Neural cell (in vitro differentiated cells): ENCODE data around the gene SLC8A1. TPM values are rescaled to one million over a fixed set of nuclear protein-coding genes. Genes with fewer than 3 reads are reported as not detected.

Source experiments
- H2AFZ ChIP-seq: fragments of 200-600, 300-800 bp; sonication (generic), shearing (Covaris generic); 2 replicates; pipeline ENCODE4 v1.6.0; 2014; ENCODE audit warnings: low read depth, mild to moderate bottlenecking, antibody characterized with exemption, low read length, moderate library complexity
- H3F3A ChIP-seq: fragments of 200-600 bp; shearing (Covaris generic); 2 replicates; pipeline ENCODE4 v1.6.1; 2016; ENCODE audit warnings: mild to moderate bottlenecking, moderate library complexity, mixed read lengths, antibody characterized with exemption, low read length; ENCODE audit not compliant: insufficient read depth, poor library complexity, severe bottlenecking
- H3K27ac ChIP-seq: fragments of 200-600, 300-800 bp; sonication (generic), shearing (Covaris generic); 2 replicates; pipeline ENCODE4 v1.5.1; 2014; ENCODE audit warnings: mild to moderate bottlenecking, low read length, moderate library complexity
- H3K27me3 ChIP-seq: fragments of 300-800, 200-600 bp; sonication (generic), shearing (Covaris generic); 2 replicates; pipeline ENCODE4 v1.6.0; 2014; ENCODE audit warnings: mild to moderate bottlenecking, low read depth, low read length, moderate library complexity; ENCODE audit not compliant: insufficient read depth
- H3K36me3 ChIP-seq: fragments of 300-800, 200-600 bp; sonication (generic), shearing (Covaris generic); 2 replicates; pipeline ENCODE4 v1.5.1; 2014; ENCODE audit warnings: mild to moderate bottlenecking, antibody characterized with exemption, low read length, moderate library complexity; ENCODE audit not compliant: insufficient read depth
- H3K4me2 ChIP-seq: fragments of 300-800, 200-600 bp; sonication (generic), shearing (Covaris generic); 2 replicates; pipeline ENCODE4 v1.6.0; 2014; ENCODE audit warnings: mild to moderate bottlenecking, low read length
- H3K4me3 ChIP-seq: fragments of 300-800, 200-600 bp; sonication (generic), shearing (Covaris generic); 2 replicates; pipeline ENCODE4 v1.5.1; 2014; ENCODE audit warnings: mild to moderate bottlenecking, low read length, moderate library complexity
- H3K79me2 ChIP-seq: fragments of 200-600 bp; shearing (Covaris generic); replicated peaks from 2 replicates; pipeline ENCODE4 v1.6.0; 2014; ENCODE audit warnings: mild to moderate bottlenecking, low read length, moderate library complexity; ENCODE audit not compliant: insufficient read depth
- H3K9ac ChIP-seq: fragments of 300-800, 200-600 bp; sonication (generic), shearing (Covaris generic); 2 replicates; pipeline ENCODE4 v1.6.1; 2016; ENCODE audit warnings: mild to moderate bottlenecking, low read length, mixed read lengths
- H3K9me2 ChIP-seq: fragments of 200-600 bp; shearing (Covaris generic); 2 replicates; pipeline ENCODE4 v1.6.1; 2016; ENCODE audit warnings: mild to moderate bottlenecking, low read length, mixed read lengths; ENCODE audit not compliant: insufficient read depth
- H3K9me3 ChIP-seq: fragments of 200-600, 300-800 bp; sonication (generic), shearing (Covaris generic); 2 replicates; pipeline ENCODE4 v1.6.1; 2016; ENCODE audit warnings: mild to moderate bottlenecking, mixed run types, low read length, moderate library complexity, mixed read lengths
- H4K20me1 ChIP-seq: fragments of 200-600 bp; shearing (Covaris generic); 2 replicates; pipeline ENCODE4 v1.6.1; 2016; ENCODE audit warnings: mild to moderate bottlenecking, mixed run types; ENCODE audit not compliant: insufficient read depth
- EP300 ChIP-seq: fragments of 450-650 bp; conservative IDR thresholded peaks from 2 replicates; pipeline ENCODE4 v1.6.1; 2014; ENCODE audit warnings: antibody characterized with exemption, mild to moderate bottlenecking, moderate library complexity; ENCODE audit not compliant: poor library complexity, severe bottlenecking
- EZH2 ChIP-seq: fragments of 200-600, 300-800 bp; shearing (Covaris generic), sonication (generic); IDR thresholded peaks from 2 replicates; pipeline ENCODE4 v1.6.1; 2014; ENCODE audit warnings: antibody characterized with exemption, low read length, borderline replicate concordance, mild to moderate bottlenecking; ENCODE audit not compliant: insufficient read depth, poor library complexity, severe bottlenecking
- MXI1 ChIP-seq: fragments of 450-650 bp; conservative IDR thresholded peaks from 2 replicates; pipeline ENCODE4 v1.6.1; 2014; ENCODE audit warnings: antibody characterized with exemption, mild to moderate bottlenecking; ENCODE audit not compliant: poor library complexity, severe bottlenecking
- POLR2AphosphoS5 ChIP-seq: IDR thresholded peaks from 2 replicates; pipeline ENCODE4 v1.6.1; 2012
- RAD21 ChIP-seq: fragments of 450-650 bp; conservative IDR thresholded peaks from 2 replicates; pipeline ENCODE4 v1.6.1; 2014; ENCODE audit warnings: antibody characterized with exemption, mild to moderate bottlenecking, moderate library complexity
- SMC3 ChIP-seq: fragments of 450-650 bp; conservative IDR thresholded peaks from 2 replicates; pipeline ENCODE4 v1.6.1; 2014; ENCODE audit warnings: antibody characterized with exemption, mild to moderate bottlenecking, moderate library complexity; ENCODE audit not compliant: poor library complexity
- TAF1 ChIP-seq: IDR thresholded peaks from 2 replicates; pipeline ENCODE4 v1.6.1; 2012; ENCODE audit warnings: low read depth
- polyA plus RNA-seq: library from polyadenylated mRNA; depleted of rRNA; stranded (reverse); fragments of >200 nt; gene quantifications from 2 replicates; pipeline ENCODE4 v1.2.3, GENCODE V29; 2014
- TF ChIP-seq, protein P1 (sequence below): fragments of 450-650 bp; IDR thresholded peaks from 2 replicates; pipeline ENCODE4 v1.5.1; 2014; ENCODE audit warnings: antibody characterized with exemption, mild to moderate bottlenecking, moderate library complexity; ENCODE audit not compliant: poor library complexity, severe bottlenecking
- TF ChIP-seq, protein P2 (sequence below): IDR thresholded peaks from 2 replicates; pipeline ENCODE4 v1.6.1; 2012; ENCODE audit warnings: borderline replicate concordance

SLC8A1 gene
- polyA plus RNA-seq, 1 donor from 2014 or later: 18.7 TPM

- Histone ChIP-seq H3K9me3 (no peaks in the 10 kb centered on the region), H3K4me3 (no peak overlapping the region), H3K27me3 (no peaks in the 10 kb centered on the region), H3K27ac (no peak overlapping the region), H4K20me1 (no peaks in the 10 kb centered on the region), H3F3A (no peaks in the 10 kb centered on the region), H2AFZ (no peak overlapping the region), H3K9ac (no peak overlapping the region), H3K4me2 (no peak overlapping the region), H3K36me3 (no peaks in the 10 kb centered on the region), H3K9me2 (no peaks in the 10 kb centered on the region), H3K79me2 (no peaks in the 10 kb centered on the region)
- no peak for TF ChIP-seq RAD21
- TF ChIP-seq, protein P1, sequence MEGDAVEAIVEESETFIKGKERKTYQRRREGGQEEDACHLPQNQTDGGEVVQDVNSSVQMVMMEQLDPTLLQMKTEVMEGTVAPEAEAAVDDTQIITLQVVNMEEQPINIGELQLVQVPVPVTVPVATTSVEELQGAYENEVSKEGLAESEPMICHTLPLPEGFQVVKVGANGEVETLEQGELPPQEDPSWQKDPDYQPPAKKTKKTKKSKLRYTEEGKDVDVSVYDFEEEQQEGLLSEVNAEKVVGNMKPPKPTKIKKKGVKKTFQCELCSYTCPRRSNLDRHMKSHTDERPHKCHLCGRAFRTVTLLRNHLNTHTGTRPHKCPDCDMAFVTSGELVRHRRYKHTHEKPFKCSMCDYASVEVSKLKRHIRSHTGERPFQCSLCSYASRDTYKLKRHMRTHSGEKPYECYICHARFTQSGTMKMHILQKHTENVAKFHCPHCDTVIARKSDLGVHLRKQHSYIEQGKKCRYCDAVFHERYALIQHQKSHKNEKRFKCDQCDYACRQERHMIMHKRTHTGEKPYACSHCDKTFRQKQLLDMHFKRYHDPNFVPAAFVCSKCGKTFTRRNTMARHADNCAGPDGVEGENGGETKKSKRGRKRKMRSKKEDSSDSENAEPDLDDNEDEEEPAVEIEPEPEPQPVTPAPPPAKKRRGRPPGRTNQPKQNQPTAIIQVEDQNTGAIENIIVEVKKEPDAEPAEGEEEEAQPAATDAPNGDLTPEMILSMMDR: no peak
- no peak for TF ChIP-seq MXI1
- TF ChIP-seq TAF1: no peak
- TF ChIP-seq EP300: no peak
- TF ChIP-seq EZH2: no peak
- no peak for TF ChIP-seq POLR2AphosphoS5
- TF ChIP-seq, protein P2, sequence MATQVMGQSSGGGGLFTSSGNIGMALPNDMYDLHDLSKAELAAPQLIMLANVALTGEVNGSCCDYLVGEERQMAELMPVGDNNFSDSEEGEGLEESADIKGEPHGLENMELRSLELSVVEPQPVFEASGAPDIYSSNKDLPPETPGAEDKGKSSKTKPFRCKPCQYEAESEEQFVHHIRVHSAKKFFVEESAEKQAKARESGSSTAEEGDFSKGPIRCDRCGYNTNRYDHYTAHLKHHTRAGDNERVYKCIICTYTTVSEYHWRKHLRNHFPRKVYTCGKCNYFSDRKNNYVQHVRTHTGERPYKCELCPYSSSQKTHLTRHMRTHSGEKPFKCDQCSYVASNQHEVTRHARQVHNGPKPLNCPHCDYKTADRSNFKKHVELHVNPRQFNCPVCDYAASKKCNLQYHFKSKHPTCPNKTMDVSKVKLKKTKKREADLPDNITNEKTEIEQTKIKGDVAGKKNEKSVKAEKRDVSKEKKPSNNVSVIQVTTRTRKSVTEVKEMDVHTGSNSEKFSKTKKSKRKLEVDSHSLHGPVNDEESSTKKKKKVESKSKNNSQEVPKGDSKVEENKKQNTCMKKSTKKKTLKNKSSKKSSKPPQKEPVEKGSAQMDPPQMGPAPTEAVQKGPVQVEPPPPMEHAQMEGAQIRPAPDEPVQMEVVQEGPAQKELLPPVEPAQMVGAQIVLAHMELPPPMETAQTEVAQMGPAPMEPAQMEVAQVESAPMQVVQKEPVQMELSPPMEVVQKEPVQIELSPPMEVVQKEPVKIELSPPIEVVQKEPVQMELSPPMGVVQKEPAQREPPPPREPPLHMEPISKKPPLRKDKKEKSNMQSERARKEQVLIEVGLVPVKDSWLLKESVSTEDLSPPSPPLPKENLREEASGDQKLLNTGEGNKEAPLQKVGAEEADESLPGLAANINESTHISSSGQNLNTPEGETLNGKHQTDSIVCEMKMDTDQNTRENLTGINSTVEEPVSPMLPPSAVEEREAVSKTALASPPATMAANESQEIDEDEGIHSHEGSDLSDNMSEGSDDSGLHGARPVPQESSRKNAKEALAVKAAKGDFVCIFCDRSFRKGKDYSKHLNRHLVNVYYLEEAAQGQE: no peak
- TF ChIP-seq SMC3: no peak
Measured at GRCh38 chr2:40270372-40270771, 181.5 kb downstream of the SLC8A1 start.

- no peaks in the 10 kb centered on the region for H3K79me2 ChIP-seq
- H3K9me2 ChIP-seq: no peaks in the 10 kb centered on the region
- H3K4me2 ChIP-seq: no peak overlapping the region
- H3K9me3 ChIP-seq: no peaks in the 10 kb centered on the region
- no peak overlapping the region for H3K9ac ChIP-seq
- H3F3A ChIP-seq: no peaks in the 10 kb centered on the region
- H3K36me3 ChIP-seq: no peaks in the 10 kb centered on the region
- no peak overlapping the region for H2AFZ ChIP-seq
- H3K27me3 ChIP-seq: no peaks in the 10 kb centered on the region
- no peak for TF ChIP-seq EZH2
- TF ChIP-seq MXI1: no peak
- TF ChIP-seq EP300: no peak
- no peak for TF ChIP-seq SMC3
- no peak for TF ChIP-seq POLR2AphosphoS5
- H3K27ac ChIP-seq: no peak overlapping the region
- H3K4me3 ChIP-seq: no peak overlapping the region
- H4K20me1 ChIP-seq: no peaks in the 10 kb centered on the region
Measured at GRCh38 chr2:40268566-40268965, 183.3 kb downstream of the SLC8A1 start.

- Histone ChIP-seq H3K9me2 (no peaks in the 10 kb centered on the region), H3K27ac (no peak overlapping the region), H3K9ac (no peak overlapping the region), H2AFZ (no peak overlapping the region), H4K20me1 (no peaks in the 10 kb centered on the region), H3K79me2 (no peaks in the 10 kb centered on the region), H3F3A (no peaks in the 10 kb centered on the region), H3K36me3 (no peaks in the 10 kb centered on the region), H3K4me2 (no peak overlapping the region), H3K27me3 (no peaks in the 10 kb centered on the region), H3K9me3 (no peaks in the 10 kb centered on the region), H3K4me3 (no peak overlapping the region)
- TF ChIP-seq EZH2 (no peak), MXI1 (no peak), RAD21 (no peak), EP300 (no peak), POLR2AphosphoS5 (no peak), SMC3 (no peak), TAF1 (no peak)
- TF ChIP-seq, protein P1: no peak
- TF ChIP-seq, protein P2: no peak
Measured at GRCh38 chr2:40266201-40266600, 185.7 kb downstream of the SLC8A1 start.
